Mucosa of stomach (tissue), 1 donor: ENCODE results near the gene IFNGR1.

Experiments
- H3K27me3 ChIP-seq: one replicate; pipeline ENCODE4 v1.7.0; 2013; ENCODE audit warnings: mild to moderate bottlenecking, low read length; ENCODE audit not compliant: control insufficient read depth, insufficient read depth
- H3K36me3 ChIP-seq: one replicate; pipeline ENCODE4 v1.7.0; 2013; ENCODE audit warnings: low read length; ENCODE audit not compliant: control insufficient read depth, insufficient read depth
- H3K4me1 ChIP-seq: one replicate; pipeline ENCODE4 v1.7.0; 2013; ENCODE audit warnings: mild to moderate bottlenecking, low read length; ENCODE audit not compliant: control insufficient read depth, insufficient read depth
- H3K4me3 ChIP-seq: one replicate; pipeline ENCODE4 v1.7.0; 2013; ENCODE audit warnings: low read length
- H3K9ac ChIP-seq: one replicate; pipeline ENCODE4 v1.7.0; 2013; ENCODE audit warnings: mild to moderate bottlenecking, low read length, moderate library complexity
- H3K9me3 ChIP-seq: one replicate; pipeline ENCODE4 v1.7.0; 2013; ENCODE audit warnings: mild to moderate bottlenecking, low read length, moderate library complexity; ENCODE audit not compliant: control insufficient read depth
- donor health status: Pancreatic carcinoma.

The IFNGR1 gene

GRCh38 chr6:137233911-137234863 lies 15.0 kb upstream of the IFNGR1 start:
- peaks cover 30% of the 10 kb centered on the region for H3K4me1 ChIP-seq
- no peaks in the 10 kb centered on the region for H3K9me3 ChIP-seq
- H3K9ac ChIP-seq = no peak overlapping the region
- H3K36me3 ChIP-seq = no peaks in the 10 kb centered on the region
- H3K27me3 ChIP-seq = no peaks in the 10 kb centered on the region
- H3K4me3 ChIP-seq = no peak overlapping the region

DNA sequence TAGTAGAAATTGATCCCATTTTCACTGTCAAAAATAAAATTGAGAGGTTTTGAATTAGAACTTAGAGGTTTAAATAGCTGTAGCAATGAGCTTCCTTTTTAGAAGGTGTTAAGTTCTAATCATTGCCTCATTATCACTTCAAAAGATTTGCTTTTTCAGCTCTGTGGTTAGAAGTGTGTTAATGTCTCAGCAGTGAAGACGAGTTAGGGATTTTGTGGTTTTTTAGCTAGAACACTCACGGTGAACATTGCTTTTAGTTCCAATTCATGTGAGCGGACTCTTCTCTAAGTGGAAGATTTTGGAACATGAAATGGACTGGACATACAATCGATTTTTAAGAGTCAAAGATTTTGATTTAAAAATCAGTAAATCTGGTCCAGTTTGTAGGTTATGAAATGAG lies 12.7 kb upstream of the IFNGR1 start:
- Histone ChIP-seq H3K9me3 (no peaks in the 10 kb centered on the region), H3K4me1 (peaks cover 24% of the 10 kb centered on the region), H3K9ac (no peak overlapping the region), H3K36me3 (no peaks in the 10 kb centered on the region), H3K27me3 (no peaks in the 10 kb centered on the region), H3K4me3 (no peak overlapping the region)

DNA sequence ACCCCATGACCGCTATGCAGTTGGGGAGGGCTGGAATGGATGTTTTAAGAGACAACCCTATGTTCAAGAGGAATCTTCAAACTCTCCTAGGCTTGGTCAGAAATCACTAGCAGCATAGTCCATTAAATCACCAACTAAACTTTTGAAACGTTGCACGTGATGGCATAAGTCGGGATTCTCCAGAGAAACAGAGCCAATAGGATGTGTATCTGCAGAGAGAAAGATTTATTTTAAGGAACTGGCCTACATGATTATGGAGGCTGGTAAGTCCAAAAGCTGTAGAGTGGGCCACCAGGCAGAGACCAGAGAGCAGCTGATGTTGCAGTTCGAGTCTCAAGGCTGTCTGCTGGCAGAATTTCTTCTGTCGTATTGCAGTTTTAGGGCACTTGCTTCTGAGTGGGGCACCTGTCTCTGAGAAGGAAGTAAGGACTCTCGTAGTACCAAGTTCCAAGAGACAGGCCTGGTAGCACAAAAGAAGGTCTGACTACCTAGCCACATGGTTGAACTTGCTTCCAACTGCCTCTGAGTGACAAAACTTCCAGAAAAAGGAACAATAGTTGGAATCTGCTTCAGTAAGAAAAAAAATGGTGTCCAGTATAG lies 11.9 kb upstream of the IFNGR1 start:
- no peaks in the 10 kb centered on the region for H3K9me3 ChIP-seq
- H3K4me1 ChIP-seq = peaks cover 17% of the 10 kb centered on the region
- no peak overlapping the region for H3K4me3 ChIP-seq
- H3K27me3 ChIP-seq = no peaks in the 10 kb centered on the region
- no peaks in the 10 kb centered on the region for H3K36me3 ChIP-seq
- H3K9ac ChIP-seq = no peak overlapping the region

DNA sequence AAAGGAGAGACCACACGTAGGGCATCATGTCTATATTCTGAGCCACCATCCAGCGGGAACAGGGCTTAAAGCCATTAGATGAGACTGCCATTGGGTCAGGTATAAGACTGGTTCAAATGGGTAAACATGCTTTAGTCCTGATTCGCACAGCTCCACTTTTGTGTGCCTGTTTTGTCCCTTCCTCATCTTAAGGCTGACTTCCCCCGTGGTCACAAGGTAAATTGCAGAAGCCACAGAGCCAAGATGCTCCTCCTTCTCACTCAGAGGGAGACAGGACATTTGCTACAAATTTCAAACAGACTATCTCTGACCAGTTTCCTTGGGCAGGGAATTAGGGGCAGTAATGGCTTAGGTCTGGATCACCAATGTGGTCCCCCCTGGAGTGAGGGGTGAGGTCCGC lies 11.4 kb upstream of the IFNGR1 start:
- no peak overlapping the region for H3K4me3 ChIP-seq
- no peaks in the 10 kb centered on the region for H3K36me3 ChIP-seq
- H3K27me3 ChIP-seq = no peaks in the 10 kb centered on the region
- H3K9me3 ChIP-seq = no peaks in the 10 kb centered on the region
- no peak overlapping the region for H3K9ac ChIP-seq
- peaks cover 17% of the 10 kb centered on the region for H3K4me1 ChIP-seq

DNA sequence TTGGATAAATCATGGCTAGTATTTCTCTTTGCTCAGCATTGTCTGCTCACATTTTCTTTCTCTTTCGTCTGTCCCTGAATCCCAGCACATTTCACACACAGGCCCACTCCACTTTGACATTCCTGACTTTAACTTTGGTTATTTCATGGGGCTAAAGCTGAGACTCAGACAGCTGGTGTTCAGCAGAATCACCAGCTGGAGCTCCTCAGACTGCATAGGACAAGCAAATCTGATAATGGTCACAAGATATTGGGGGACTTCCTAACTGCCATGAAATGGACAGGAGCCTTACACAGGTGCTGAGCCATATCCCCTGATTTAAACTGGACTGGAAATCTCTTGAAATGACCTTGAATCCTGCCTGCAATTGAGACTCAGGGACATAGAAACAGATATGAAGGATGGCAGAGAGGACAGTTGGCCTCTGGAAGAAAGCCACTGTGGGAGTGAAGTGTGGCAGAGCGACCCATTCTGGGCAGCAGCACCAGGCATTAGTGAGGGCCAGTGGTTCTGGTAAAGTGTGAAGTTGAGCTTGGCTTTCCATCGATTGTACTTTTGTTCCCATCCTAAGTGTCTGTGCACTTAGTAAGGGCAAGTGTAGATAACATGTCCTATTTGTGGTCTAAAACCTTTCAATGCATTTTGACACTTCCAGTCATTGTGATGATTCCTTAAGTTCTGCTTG lies 10.0 kb upstream of the IFNGR1 start:
- Histone ChIP-seq H3K27me3 (no peaks in the 10 kb centered on the region), H3K36me3 (no peaks in the 10 kb centered on the region), H3K9ac (no peak overlapping the region), H3K9me3 (no peaks in the 10 kb centered on the region), H3K4me1 (peaks cover 17% of the 10 kb centered on the region), H3K4me3 (no peak overlapping the region)

GRCh38 chr6:137227871-137228302 lies 8.7 kb upstream of the IFNGR1 start:
- H3K9me3 ChIP-seq = no peaks in the 10 kb centered on the region
- H3K4me1 ChIP-seq = peaks cover 18% of the 10 kb centered on the region
- no peaks in the 10 kb centered on the region for H3K27me3 ChIP-seq
- H3K4me3 ChIP-seq = no peak overlapping the region
- H3K36me3 ChIP-seq = no peaks in the 10 kb centered on the region
- no peak overlapping the region for H3K9ac ChIP-seq

GRCh38 chr6:137226697-137227096 lies 7.5 kb upstream of the IFNGR1 start:
- Histone ChIP-seq H3K9ac (no peak overlapping the region), H3K4me1 (peaks cover 18% of the 10 kb centered on the region), H3K27me3 (no peaks in the 10 kb centered on the region), H3K9me3 (no peaks in the 10 kb centered on the region), H3K4me3 (no peak overlapping the region), H3K36me3 (no peaks in the 10 kb centered on the region)

DNA sequence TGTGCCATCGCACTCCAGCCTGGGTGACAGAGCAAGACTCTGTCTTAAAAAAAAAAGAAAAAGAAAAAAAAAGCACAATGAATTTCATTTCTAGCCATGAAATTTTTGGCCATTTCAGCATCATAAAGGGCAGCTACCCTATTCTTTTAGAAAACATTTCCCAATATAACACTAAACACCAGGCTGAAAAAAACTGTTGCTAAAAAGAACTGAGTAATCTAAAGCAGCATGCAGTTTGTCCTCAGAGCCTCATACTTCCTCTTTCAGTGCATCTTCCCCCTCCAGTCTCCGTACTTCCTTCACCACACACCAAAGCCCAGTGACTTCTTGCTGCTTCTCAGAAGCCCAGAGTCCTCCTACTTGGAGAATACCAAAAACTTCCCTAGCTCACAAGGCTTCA lies 5.6 kb upstream of the IFNGR1 start:
- peaks cover 25% of the 10 kb centered on the region for H3K4me1 ChIP-seq
- H3K9me3 ChIP-seq = no peaks in the 10 kb centered on the region
- H3K27me3 ChIP-seq = no peaks in the 10 kb centered on the region
- H3K9ac ChIP-seq = no peak overlapping the region
- no peaks in the 10 kb centered on the region for H3K36me3 ChIP-seq
- no peak overlapping the region for H3K4me3 ChIP-seq

GRCh38 chr6:137223370-137224131 lies 4.4 kb upstream of the IFNGR1 start:
- Histone ChIP-seq H3K9ac (no peak overlapping the region), H3K27me3 (no peaks in the 10 kb centered on the region), H3K36me3 (no peaks in the 10 kb centered on the region), H3K9me3 (no peaks in the 10 kb centered on the region), H3K4me3 (no peak overlapping the region), H3K4me1 (peaks cover 28% of the 10 kb centered on the region)

- Histone ChIP-seq H3K4me1 (peaks cover 28% of the 10 kb centered on the region), H3K36me3 (no peaks in the 10 kb centered on the region), H3K4me3 (no peak overlapping the region), H3K9ac (no peak overlapping the region), H3K9me3 (no peaks in the 10 kb centered on the region), H3K27me3 (no peaks in the 10 kb centered on the region)
Measured at GRCh38 chr6:137222381-137222780, 3.2 kb upstream of the IFNGR1 start.

- Histone ChIP-seq H3K36me3 (no peaks in the 10 kb centered on the region), H3K9ac (peak overlapping the region; percentile 31), H3K9me3 (no peaks in the 10 kb centered on the region), H3K27me3 (no peaks in the 10 kb centered on the region), H3K4me1 (peaks cover 45% of the 10 kb centered on the region), H3K4me3 (peak overlapping the region; percentile 90)
Measured at GRCh38 chr6:137219664-137220252, 573 bp upstream of the IFNGR1 start.
